ENCODE results near the gene VPS35L. TPM values are rescaled to one million over a fixed set of nuclear protein-coding genes. Genes with fewer than 3 reads are reported as not detected.

Gene VPS35L
- total and polyA plus RNA-seq, 10 of the 15 experiments (the other 5 are each of a cell fraction or from before 2014, with no cell fraction given): 14.9 to 44.1 (median 26.3) TPM

DNA sequence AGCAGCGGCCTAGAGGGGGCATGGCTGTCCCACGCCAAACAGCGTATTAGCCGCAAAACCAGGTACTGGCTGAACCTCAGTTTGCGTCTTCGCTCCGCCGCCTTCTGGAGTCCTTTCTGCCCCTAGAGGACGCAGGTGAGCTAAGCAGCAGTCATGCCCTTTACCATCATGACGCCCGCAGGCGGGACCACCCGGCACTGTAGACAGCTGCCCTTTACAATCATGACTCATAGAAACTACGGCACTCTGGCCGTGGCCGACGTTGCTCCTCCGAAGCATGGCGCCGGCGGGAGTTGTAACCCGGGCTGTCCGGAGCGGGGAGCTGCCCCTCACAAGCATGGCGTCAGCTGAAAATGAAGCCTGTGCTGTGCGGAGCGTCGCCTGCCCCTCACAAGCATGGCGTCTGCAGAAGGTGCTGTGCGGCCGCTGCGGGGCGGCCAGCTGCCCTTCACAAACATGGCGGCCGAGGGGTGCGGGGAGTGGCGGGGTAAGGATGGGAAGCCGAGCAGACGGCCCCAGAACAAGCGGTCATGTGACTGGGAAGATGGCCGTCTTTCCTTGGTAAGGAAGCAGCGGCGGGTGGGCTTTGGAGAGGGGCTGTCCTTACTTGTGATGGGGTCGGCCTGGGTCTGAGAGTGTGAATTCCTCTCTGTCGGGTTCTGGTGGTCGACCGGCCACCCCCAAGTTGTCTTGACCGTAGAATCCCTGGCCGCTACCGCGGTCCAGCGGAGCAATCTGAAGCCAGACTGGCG, at the start of gene VPS35L (continued):
- TF ChIP-seq NBN (IDR thresholded peaks at IDR 0.05): peak; percentile 79; the same call in 1 of the 2 replicates
- TF ChIP-seq, protein P1, sequence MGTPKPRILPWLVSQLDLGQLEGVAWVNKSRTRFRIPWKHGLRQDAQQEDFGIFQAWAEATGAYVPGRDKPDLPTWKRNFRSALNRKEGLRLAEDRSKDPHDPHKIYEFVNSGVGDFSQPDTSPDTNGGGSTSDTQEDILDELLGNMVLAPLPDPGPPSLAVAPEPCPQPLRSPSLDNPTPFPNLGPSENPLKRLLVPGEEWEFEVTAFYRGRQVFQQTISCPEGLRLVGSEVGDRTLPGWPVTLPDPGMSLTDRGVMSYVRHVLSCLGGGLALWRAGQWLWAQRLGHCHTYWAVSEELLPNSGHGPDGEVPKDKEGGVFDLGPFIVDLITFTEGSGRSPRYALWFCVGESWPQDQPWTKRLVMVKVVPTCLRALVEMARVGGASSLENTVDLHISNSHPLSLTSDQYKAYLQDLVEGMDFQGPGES (IDR thresholded peaks at IDR 0.05): no peak
- TF ChIP-seq ZBED1 (IDR thresholded peaks at IDR 0.05; ENCODE audit: borderline replicate concordance): no peak
- TF ChIP-seq, protein P2, sequence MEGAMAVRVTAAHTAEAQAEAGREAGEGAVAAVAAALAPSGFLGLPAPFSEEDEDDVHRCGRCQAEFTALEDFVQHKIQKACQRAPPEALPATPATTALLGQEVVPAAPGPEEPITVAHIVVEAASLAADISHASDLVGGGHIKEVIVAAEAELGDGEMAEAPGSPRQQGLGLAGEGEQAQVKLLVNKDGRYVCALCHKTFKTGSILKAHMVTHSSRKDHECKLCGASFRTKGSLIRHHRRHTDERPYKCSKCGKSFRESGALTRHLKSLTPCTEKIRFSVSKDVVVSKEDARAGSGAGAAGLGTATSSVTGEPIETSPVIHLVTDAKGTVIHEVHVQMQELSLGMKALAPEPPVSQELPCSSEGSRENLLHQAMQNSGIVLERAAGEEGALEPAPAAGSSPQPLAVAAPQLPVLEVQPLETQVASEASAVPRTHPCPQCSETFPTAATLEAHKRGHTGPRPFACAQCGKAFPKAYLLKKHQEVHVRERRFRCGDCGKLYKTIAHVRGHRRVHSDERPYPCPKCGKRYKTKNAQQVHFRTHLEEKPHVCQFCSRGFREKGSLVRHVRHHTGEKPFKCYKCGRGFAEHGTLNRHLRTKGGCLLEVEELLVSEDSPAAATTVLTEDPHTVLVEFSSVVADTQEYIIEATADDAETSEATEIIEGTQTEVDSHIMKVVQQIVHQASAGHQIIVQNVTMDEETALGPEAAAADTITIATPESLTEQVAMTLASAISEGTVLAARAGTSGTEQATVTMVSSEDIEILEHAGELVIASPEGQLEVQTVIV (IDR thresholded peaks at IDR 0.05; ENCODE audit: borderline replicate concordance, partially characterized antibody): peak; percentile 84
- TF ChIP-seq MEF2A (IDR thresholded peaks at IDR 0.05; ENCODE audit: insufficient read depth, low read depth, low read length): 0 out of 2 replicates have a peak, but pooled peaks have one; percentile 27
- 0 out of 2 replicates have a peak, but pooled peaks have one; percentile 41 for TF ChIP-seq IRF5 (IDR thresholded peaks at IDR 0.05; ENCODE audit: borderline replicate concordance)
- 0 out of 2 replicates have a peak, but pooled peaks have one; percentile 45 for TF ChIP-seq SIN3A (IDR thresholded peaks at IDR 0.05; ENCODE audit: low read depth, low read length)
- TF ChIP-seq NFIC (IDR thresholded peaks at IDR 0.05; ENCODE audit: low read depth, low read length): no peak
- peak; percentile 40; the same call in 1 of the 2 replicates for TF ChIP-seq BACH1 (IDR thresholded peaks at IDR 0.05; ENCODE audit: borderline replicate concordance)
- peak; percentile 46 for TF ChIP-seq DPF2 (IDR thresholded peaks at IDR 0.05)
- TF ChIP-seq EGR1 (IDR thresholded peaks at IDR 0.05; ENCODE audit: borderline replicate concordance in 1 of 2, low read depth in 2 of 2, low read length in 2 of 2): no peak
- TF ChIP-seq, protein P3, sequence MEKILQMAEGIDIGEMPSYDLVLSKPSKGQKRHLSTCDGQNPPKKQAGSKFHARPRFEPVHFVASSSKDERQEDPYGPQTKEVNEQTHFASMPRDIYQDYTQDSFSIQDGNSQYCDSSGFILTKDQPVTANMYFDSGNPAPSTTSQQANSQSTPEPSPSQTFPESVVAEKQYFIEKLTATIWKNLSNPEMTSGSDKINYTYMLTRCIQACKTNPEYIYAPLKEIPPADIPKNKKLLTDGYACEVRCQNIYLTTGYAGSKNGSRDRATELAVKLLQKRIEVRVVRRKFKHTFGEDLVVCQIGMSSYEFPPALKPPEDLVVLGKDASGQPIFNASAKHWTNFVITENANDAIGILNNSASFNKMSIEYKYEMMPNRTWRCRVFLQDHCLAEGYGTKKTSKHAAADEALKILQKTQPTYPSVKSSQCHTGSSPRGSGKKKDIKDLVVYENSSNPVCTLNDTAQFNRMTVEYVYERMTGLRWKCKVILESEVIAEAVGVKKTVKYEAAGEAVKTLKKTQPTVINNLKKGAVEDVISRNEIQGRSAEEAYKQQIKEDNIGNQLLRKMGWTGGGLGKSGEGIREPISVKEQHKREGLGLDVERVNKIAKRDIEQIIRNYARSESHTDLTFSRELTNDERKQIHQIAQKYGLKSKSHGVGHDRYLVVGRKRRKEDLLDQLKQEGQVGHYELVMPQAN (conservative IDR thresholded peaks at IDR 0.05): no peak
- peak; percentile 39 to 72; a peak in 2 of 4 replicates for TF ChIP-seq BHLHE40 (IDR thresholded peaks at IDR 0.05; ENCODE audit: borderline replicate concordance in 1 of 2, low read depth in 2 of 2, low read length in 1 of 2)
- TF ChIP-seq CHD1 (IDR thresholded peaks at IDR 0.05; ENCODE audit: low read depth, low read length): no peak
- TF ChIP-seq HCFC1 (IDR thresholded peaks at IDR 0.05; ENCODE audit: low read length): peak; percentile 91
- no peak; a peak in 1 of 4 replicates for TF ChIP-seq ETV6 (conservative IDR thresholded peaks at IDR 0.05 in 1 of 2, IDR thresholded peaks at IDR 0.05 in 1 of 2; ENCODE audit: borderline replicate concordance in 1 of 2, low read depth in 1 of 2)
- peak; percentile 92 for TF ChIP-seq PAX5 (IDR thresholded peaks at IDR 0.05; ENCODE audit: borderline replicate concordance, low read depth, low read length)
- TF ChIP-seq NR2C2 (IDR thresholded peaks at IDR 0.05; ENCODE audit: borderline replicate concordance, control insufficient read depth, insufficient read length, low read depth): no peak
- no peak for TF ChIP-seq CBX5 (IDR thresholded peaks at IDR 0.05; ENCODE audit: low read depth)
- TF ChIP-seq ZNF274 (IDR thresholded peaks at IDR 0.05; ENCODE audit: insufficient read depth, insufficient read length): no peak
- peak; percentile 18 for TF ChIP-seq MEF2B (IDR thresholded peaks at IDR 0.05; ENCODE audit: partially characterized antibody, poor library complexity, severe bottlenecking)
- peak; percentile 51; the same call in 1 of the 2 replicates for TF ChIP-seq JUNB (IDR thresholded peaks at IDR 0.05)
